ENCODE results near the gene FOXS1.
"Not testable (repeated sequence)": the region's sequence is repeated elsewhere in the genome, so short reads cannot be mapped to it uniquely, and the experiment has no call there.

The FOXS1 gene

GRCh38 chr20:31838646-31839292 lies 6.6 kb downstream of the FOXS1 start:
- DNase-seq, result no peak

GRCh38 chr20:31837896-31838397 lies 7.5 kb downstream of the FOXS1 start:
- no peak for DNase-seq

GRCh38 chr20:31836853-31837608 lies 8.4 kb downstream of the FOXS1 start:
- no peak for DNase-seq

- peak; percentile 63 for DNase-seq
Measured at GRCh38 chr20:31835977-31836852, 9.2 kb downstream of the FOXS1 start.

DNA sequence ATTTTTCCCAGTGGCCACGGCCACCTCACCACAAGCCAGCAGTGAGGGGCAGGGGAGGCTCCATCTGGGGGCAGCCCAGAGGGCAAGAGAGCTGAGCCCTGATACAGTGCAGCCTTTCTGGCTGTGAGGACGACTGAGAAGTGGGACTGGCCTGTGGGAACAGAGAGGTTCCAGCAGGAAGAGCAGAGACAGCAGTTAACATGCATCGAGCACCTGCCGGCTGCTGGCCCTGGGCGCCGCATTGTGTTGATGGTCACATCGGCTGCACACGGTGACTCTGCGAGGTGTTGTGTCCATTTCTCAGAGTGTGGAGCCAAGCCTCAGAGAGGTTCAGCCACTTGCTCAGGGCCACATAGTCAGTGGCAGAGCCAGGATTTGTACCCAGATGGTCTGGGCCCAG lies 9.8 kb downstream of the FOXS1 start:
- no peak for DNase-seq

DNA sequence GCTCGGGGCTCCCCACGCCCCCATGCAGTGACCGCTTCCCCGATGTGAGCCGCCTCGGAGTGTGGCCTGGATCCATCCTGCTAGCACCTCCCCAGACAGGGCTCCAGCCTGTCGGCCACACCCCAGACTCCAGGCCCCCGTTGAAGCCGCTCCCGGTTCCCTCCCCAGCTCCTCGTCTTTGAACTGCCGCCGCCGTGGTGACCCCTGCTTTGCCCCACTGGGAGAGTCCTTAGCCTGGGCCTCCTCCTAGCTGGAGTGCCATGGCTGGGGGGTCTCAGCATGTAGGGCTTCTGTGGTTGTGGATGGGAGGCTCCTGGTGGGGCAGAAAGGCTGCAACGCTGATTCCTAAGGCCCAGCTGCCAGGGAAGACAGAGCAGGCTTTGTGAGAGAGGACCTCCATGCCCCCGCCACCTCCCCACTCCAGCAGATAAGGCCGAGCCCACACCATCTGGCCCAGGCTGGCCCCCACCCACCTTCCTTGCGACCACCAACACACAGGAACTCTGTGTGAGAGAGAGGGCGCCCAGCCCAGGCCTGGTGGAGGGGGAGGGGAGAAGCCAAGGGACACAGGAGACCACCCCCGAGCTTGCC lies 11.4 kb downstream of the FOXS1 start:
- DNase-seq, result no peak

- DNase-seq, result no peak
Measured at GRCh38 chr20:31833130-31833930, 12.1 kb downstream of the FOXS1 start.

DNA sequence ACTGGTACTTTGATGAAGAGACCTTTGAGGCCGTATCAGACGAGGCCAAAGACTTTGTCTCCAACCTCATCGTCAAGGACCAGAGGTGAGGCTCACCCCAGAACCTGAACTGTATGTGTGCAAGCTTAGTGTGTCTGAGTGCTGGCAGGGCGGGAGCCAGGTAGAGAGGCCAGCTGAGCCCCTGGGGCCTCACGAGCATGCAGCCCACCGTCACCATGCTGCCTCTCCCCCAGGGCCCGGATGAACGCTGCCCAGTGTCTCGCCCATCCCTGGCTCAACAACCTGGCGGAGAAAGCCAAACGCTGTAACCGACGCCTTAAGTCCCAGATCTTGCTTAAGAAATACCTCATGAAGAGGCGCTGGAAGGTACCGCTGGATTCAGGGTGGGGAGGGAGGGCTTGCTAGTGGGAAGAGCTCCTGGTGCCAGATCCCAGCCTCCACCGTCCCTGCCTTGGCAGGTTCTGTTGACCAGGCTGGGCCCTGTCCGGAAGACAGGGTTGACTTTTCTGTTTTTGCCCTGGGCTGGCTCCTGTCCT lies 13.6 kb downstream of the FOXS1 start:
- DNase-seq, result no peak

GRCh38 chr20:31831211-31831610 lies 14.2 kb downstream of the FOXS1 start:
- DNase-seq, result no peak

DNA sequence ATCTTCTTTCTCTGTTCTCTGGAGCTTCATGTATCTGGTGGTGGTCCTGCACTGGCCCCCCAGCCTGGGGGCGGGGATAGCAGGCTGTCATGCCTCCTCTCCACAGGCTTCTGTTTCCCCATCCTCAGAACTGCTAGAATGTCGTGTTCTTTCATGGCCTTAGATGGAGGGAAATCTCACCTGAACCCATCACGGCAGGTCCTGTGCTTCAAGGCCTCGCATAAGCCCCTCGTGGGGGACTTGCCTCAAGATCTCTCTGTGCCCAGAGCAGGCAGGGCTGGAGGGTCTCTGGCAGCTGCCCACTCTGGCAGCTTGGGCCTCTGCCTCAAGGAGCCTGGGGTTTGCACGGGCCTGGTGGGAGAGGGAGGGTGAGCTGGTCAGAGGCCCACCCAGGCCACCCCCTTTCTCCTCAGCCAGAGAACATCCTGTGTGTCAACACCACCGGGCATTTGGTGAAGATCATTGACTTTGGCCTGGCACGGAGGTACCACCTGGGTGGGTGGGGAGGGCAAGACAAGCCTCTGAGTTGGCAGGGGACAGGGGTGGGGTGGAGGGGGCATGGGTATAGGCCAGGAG lies 14.9 kb downstream of the FOXS1 start:
- no peak for DNase-seq

GRCh38 chr20:31829731-31830130 lies 15.7 kb downstream of the FOXS1 start:
- DNase-seq, result no peak

- not testable (repeated sequence) for DNase-seq
Measured at GRCh38 chr20:31828016-31828415, 17.4 kb downstream of the FOXS1 start.

GRCh38 chr20:31827059-31827458 lies 18.3 kb downstream of the FOXS1 start:
- DNase-seq, result no peak

GRCh38 chr20:31826074-31826473 lies 19.3 kb downstream of the FOXS1 start:
- DNase-seq, result no peak

DNA sequence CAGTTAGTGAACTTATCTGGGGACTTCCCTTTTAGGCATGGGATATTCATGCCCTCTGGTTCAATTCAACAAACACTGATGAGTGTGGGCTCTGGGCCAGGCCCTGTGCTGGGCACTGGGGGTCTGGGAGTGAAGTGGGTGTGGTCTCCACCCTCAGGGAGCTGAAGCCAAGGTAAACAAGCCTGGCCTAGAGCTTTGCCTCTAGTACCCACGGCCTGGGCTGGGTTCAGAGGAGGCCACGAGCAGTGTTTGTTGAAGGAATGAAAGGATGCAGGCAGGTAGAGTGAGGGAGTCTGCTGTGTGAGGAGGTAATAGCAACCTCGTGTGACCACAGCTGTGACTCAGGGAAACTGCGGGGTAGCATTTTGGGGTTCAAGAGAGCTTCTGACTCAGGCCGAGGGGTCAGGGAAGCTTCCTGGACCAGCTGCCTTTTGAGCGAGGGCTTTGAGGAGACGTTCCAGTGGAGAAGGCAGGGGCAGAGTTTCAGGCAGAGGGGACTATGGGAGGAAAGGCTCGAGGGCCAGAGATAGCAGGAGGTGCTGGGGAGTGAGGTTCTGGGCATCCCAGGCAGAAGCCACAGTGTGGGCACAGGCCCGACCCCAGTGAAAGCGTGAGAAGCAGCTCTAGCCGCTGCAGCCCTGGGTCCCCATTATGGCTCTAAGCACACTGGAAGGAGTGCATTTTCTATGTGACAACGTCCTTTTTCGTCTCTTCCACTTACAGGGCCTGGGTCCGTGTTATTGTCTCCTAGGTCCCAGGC lies 20.7 kb downstream of the FOXS1 start:
- no peak for DNase-seq

DNA sequence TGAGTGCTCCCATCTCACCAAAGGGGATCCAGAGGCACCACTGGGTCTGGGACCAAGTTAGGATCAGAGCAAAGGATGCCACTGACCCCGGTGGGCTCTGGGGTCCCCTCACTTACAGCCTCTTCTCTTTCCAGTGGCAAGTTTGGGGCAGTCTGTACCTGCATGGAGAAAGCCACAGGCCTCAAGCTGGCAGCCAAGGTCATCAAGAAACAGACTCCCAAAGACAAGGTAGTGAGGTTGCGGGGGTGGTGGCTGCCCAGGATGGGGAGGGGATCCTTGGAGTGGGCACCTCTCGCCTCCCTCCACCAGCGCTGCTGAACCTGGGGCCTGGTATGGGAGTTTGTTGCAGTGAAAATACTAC lies 21.3 kb downstream of the FOXS1 start:
- DNase-seq, result no peak

DNA sequence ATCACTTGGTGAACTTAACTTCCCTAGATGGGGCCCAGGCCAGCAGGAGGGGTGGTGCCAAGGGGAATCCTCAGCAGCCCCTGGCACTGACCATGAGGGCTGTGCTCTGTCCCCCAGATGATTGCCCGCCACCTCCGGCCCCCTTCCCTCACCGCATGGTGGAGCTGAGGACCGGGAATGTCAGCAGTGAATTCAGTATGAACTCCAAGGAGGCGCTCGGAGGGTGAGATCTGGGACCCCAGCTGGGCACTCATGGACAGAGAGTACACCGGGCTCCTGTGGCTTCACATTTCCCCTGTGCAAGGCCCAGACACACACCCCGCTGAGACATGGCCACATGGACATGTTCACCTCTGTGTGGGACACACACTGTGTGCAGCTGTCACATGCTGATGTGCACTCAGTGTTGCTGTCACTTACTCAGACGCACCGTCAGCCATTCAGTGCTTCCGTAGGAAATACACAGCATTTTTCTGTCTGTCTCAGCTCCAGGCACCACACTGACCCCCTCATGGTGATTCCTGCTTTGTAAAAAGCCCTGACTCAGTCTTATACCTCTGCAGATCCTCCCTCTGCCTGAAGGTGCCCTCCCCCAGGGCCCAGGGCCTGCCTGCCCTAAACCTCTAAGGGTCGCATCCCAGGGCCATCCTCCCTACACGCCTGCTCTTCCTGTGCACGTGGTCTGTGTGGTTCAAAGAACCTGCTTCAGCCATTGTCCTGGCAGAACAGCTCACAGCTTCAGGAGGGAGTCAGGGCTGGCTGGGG lies 21.9 kb downstream of the FOXS1 start:
- DNase-seq, result no peak

DNA sequence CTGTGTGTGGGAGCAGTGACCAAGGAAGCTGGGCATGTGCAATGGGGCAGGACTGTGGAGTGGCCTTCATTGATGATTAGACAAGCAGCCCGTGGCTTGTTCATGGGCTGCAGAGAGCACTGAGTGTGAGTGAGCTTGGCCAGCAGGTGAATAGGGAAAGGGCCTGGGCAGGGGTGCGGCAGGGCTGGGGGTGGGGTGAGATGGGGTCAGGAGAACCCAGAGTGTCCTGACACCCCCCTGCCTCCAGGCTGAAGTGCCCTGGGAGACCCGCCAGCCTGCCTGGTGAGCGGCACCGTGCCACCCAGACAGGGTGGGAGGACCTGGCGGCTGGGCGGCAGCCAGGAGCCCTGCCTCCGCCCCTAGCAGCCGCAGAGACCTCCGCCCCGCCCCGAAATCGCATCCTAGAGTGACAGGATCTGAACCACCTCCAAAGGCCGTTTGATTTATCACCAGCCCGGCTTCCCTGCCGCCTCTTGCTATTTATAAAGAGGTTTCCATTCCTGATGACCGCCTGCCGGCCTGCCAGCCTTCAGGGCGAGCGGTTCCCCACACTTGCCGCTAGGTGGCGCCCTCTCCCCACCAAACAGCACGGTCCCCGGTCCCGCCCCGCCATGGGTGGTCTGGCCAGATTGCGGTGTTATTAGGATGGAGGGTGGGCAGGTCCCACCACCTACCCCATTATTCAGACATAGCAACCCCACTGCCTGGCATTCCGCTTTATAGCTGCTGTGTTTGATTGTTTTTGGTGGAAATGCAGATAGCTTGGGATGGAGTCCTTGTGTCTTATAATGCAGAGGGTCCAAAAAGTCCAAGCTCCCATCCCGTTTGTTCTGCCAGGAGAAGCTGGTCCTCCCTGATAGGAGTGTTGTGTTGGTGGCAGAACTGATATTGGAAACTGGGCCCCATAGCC lies 22.7 kb downstream of the FOXS1 start:
- peak; percentile 46 for DNase-seq

DNA sequence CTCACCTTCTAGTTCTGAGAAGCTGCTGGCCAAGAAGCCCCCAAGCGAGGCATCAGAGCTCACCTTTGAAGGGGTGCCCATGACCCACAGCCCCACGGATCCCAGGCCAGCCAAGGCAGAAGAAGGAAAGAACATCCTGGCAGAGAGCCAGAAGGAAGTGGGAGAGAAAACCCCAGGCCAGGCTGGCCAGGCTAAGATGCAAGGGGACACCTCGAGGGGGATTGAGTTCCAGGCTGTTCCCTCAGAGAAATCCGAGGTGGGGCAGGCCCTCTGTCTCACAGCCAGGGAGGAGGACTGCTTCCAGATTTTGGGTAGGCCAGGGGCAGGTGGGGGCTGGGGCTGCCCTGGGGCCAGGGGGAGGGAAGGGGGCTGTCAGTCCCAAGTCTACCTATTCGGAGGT lies 24.0 kb downstream of the FOXS1 start:
- no peak for DNase-seq

Data from GOT3 (cell line).